ENCODE results near the gene BAAT.

The BAAT gene

DNA sequence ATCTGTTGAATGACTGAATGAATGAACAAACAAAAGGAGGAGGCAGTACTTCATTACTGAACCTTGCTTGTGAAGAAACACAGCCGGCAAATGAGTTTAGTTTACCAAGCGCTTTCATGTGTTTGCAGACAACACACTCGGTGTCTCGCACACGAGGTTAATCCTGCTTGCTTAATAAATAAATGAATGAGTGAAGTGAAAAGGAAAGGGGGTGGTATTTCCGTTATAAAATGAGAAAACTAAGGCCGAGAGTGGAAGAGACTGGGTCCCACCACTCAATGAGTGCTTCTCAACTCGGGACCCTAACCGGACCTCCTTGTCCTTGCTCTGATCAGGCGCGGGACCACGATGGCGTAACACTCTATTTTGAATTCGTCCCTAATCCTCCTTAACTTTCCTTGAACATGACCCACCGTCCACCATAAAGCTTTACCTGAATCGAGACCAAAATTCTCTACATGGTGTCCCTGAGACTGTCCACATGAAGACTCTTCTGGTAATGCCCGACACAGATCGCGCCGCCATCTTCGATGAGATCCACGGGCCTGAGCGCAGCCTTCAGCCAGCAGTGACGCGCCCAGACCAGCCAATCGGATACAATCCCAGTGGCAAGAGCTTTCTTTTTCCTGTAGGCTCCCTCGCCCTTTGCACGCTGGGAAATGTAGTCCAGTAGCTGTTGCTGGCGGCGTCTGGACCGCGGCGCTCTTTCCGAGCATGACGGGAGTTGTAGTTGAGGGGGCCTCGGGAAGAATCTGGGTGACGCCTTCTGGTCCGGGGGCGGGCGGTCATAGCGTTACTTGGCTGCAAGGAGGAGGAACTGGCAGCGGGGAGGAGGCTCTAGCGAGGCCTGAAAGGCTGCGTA, 13.5 kb upstream of the BAAT start, which contains the start of the genes MRPL50 and ZNF189:
TSS of gene MRPL50 (minus strand) at position 551 of the 862 bp plus-strand sequence. CDS start at position 525, 26 bp downstream.
TSS of gene ZNF189 (plus strand) at position 784 of the 862 bp plus-strand sequence. CDS start 306 bp downstream, outside the sequence.
- peak; percentile 97 for DNase-seq

DNA sequence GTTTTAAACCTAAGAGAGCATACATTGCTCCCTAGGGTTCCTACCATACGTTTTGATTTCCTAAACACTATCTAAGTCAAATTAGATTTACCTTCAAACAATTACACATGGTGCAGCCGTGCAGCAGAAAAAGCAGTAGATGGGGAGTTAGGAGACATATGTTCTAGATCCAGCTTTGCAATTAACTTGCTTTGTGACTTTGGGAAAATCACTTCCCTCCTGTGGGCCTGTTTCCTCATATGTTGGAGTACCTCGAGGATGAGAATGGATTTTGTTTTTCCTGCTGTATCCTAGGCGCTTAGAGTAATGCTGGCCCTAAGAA, 12.9 kb upstream of the BAAT start:
- no peak for DNase-seq

DNA sequence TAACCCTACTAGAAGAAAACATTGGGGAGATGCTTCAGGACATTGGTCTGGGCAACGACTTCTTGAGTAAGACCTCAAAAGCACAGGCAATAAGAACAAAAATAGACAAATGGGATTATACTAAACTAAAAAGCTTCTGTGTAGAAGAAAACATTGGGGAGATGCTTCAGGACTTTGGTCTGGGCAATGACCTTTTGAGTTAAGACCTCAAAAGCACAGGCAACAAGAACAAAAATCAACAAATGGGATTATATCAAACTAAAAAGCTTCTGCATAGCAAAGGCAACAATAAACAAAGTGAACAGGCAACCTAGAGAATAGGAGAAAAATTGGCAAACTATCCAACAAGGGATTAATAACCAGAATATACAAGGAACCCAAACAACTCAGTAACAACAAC, 9.9 kb upstream of the BAAT start:
- no peak for DNase-seq

DNA sequence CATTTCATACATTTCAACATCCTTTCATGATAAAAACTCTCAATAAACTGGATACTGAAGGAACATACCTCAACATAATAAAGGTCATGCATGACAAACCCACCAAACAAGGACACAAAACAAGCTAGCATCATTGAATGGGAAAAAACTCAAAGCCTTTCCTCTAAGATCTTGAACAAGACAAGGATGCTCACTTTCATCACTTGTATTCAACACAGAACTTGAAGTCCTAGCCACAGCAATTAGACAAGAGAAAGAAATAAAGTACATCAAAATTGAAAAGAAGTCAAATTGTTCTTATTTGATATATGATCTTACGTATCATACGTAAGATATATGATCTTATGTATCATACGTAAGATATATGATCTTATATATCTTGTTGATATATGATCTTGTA, 8.3 kb upstream of the BAAT start:
- no peak for DNase-seq

DNA sequence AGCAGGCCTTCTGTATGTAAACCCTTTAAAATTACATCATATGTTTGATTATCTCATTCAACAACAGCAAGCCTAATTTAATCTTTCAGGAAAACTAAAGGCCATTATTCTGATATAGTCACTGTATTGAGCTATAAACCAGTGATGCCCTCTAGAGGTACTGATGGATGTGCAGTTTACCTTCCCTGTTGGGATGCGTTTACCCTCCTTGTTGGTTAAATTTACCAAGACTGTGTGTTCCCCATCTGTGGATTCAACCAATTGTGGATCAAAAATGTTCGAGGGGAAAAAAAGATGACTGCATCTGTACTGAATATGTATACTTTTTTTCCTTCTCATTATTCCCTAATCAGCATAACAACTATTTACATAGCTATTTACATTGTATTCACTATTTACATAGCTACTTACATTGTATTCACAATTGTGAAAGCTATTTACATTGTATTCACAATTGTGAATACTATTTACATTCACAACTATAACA, 3.7 kb upstream of the BAAT start:
- DNase-seq, result peak; percentile 40

DNA sequence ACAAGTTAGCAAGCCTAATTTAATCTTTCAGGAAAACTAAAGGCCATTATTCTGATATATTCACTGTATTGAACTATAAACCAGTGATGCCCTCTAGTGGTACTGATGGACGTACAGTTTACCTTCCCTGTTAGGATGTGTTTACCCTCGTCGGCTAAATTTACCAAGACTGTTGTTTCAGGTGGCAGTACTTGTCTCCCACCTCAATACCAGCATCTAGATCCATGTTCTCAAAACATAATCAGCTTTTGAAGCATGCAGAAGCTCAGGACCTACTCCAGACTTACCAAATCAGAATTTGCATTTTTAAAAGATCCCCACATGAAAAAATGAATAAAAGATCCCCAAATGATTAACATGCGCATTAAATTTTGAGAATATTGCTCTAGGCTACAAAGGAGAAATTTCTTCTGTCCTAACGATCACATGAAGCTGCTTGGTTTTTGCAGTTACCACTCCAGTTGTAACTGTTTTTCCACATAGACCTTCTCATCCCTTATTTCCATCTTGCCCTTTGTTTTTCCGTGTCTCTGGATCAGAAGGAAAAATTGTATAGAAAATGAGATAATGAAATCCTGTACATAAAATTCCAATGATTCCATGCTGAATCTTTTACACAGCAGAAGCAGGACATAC, 3.2 kb upstream of the BAAT start:
- DNase-seq, result peak; percentile 79

DNA sequence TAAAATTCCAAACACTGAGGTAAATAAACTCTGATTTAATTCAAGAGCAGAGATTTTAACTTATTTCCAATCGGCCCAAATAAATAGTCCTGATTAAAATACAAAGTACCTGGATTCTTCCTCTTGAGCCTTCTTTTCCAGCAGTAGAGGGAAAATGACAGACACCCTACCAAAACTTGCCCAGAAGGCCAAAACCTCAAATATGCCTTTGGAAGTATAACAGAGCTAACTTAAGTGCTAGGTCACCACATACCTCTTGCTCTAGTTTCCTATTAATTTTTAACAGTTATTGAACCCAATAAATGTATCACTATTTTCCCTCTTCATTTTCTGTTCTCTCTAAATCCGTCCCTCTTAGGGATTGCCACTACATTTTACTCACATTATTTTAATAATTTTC, 1.4 kb downstream of the BAAT start:
- no peak for DNase-seq

DNA sequence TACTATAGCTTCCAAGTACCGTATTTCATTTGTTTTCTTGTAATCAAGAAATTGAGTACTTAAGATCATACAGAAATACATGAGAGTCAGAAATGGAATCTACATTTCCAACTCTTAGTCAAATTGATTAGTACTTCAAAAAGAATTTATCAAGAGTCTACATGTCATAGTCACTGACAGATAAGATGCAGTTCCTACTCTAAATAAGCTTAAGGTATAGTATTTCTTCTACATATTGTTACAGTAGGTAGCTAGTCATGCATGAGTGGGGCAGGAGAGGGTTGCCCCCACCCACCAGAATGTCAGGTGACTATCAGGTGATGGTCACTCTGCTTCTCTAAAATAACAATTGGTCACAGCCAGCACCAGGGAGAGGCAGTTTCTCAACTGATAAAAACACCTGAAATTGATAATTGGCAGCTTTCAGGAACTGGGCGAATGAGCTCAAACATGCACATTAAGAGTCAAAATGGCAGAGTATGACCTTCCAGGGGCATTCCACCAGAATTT, 2.9 kb downstream of the BAAT start:
- no peak for DNase-seq

DNA sequence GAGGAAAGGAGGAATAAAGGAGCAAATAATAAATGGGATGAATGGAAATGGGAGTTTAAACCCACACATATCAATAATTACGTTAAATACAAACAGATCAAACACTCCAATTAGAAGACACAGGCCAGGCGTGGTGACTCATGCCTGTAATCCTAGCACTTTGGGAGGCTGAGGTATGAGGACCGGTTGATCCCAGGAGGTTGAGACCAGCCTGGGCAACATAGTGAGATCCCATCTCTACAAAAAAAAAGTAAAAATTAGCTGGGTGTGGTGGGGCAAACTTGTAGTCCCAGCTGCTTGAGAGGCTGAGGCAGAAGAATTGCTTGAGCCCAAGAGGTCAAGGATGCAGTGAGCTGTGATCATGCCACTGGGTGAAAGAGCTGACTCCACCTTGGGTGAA, 3.7 kb downstream of the BAAT start:
- no peak for DNase-seq

DNA sequence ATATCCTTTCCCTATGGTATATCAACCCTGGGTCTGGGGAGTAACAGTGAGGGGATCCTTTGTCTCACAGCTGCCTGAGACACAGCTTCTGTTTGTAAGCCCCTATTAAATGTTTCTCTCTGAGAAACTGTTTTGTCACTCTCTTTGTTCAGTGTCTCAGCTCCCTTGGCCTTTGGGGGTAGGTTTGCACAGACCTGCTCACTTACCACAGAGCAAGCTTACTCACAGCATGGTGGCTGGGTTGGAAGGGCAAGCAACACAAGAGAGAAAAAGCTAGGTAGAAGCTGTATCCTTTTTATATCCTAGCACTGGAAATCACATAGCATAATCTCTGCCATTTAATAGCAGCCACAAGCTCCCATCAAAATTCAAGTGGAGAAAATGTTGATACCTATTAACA, 4.5 kb downstream of the BAAT start:
- DNase-seq, result no peak

DNA sequence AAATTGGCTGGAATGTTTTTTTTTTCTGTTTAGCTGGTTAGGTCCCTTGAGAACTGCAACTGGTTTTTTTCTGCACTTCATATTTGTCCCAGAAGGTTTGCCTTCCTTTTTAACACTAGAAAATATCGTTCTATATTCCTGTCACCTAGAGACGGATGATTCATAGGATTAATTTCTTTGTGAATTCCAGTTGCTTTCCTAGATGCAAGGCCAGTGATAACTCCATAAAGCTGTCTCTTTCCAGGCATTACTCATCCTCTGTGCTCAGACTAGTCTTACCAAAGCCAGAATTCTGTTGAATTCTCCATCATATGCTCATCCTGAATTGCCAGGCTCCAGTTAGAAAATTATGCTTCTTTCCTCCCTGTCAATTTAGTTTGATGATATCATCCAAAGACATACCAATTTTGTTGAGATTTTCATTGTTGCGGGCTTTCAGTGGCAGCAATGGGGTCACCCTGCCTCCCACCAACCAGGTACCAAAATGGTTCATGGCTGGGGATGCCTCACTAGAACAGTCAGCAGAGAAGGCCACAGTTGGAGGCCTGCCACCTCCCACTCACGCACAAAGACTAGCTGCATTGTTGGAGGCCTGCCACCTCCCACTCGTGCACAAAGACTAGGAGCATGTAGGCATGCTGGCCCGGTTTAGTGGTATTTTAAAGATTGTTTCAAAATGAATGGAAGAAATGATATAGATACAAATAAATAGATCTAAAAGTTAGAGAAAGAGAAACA, 8.5 kb downstream of the BAAT start:
- no peak for DNase-seq

DNA sequence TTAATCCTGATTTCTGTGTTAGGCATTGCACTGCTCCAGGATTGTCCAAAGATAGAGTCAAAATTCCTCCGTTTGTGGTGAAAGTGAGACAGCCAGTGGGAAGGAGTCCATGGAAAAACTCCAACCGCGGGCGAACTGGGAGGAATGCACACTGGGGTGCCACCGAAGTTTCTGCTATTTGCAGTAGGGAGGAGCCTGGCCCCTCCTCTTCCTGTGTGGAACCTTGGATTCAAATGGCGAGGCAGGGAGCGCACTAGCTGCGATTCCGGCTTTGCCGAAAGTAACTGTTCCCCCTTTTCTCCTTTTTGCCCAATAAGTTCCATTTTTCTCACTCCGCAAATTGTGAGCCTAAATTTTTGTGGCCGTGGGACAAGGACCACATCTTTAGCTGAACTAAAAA, 9.3 kb downstream of the BAAT start:
- DNase-seq, result no peak

DNA sequence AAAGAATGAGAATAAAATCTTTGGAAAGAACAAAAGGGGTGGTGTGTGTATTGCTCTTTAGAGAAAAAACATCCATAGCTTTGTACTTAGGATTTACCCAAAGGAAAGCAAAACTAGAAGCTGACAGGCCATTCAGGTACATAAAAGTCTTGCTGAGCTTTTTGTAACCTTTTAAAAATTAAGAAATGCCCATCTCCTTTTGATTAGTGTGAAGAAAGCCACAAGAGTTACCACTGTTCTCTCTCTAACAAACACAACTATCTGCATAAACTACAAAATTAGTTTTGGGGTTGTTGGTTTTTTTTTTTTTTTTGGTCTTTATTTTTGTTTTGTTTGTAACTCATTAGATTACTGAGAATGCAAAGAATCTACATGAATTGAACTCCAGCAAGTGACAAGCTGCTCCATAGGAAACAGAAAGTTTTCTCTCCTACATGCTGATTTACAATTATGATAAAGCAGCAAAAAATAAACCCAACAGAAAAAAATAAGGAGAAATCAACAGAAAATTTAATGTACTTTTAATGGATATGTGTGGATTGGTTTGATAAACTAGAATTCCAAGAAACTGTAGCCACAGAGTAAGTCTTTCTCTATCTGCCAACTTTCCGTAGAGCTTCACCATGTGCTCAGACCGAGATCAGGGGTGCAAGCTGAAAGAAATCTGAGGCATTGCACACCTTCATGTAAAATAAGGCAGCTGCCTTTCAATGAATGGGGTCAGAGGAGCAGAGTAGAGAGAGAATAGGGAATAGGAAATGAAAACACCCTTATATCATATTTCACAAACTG, 12.3 kb downstream of the BAAT start:
- DNase-seq, result no peak

DNA sequence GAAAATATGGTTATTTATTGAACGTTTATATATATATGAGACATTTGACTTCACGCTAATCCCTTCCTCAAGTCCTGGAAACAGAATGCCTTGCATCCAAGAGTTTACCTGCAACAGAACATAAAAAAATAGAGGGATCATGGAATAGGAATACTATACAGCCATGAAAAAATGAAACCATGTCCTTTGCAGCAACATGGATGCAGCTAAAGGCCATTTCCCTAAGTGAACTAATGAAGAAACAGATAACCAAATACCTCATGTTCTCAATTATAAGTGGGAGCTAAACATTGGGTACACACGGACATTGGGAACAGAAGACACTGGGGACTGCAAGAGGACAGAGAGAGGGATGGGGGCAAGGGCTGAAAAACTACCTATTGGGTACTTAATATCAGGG, 13.0 kb downstream of the BAAT start:
- no peak for DNase-seq

DNA sequence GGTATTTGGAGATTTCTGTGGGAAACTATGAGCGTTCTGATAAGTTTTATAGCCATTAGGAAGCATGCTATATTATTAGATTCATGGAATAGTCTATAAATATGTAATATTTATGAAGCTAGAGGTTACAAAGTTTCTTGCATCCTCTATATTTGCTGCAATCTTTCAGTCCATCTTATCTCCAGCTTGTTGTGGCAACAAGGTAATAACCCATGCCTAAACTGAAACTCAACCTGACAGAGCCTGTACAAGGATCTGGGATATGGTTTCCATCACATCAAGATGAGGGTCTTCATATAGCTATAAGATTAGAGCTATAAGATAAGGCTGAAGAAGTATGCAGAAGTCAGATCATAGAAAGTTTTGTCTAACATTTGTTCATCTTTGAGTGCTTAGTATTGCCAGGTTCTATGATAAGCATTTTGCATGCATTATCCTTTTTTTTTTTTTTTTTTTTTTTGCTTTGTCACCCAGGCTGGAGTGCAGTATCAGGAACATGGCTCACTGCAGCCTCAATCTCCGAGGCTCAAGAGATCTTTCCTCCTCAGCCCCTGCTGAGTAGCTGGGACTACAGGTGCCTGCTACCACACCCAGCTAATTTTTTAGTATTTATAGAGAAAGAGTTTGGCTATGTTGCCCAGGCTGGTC, 14.8 kb downstream of the BAAT start:
- no peak for DNase-seq

DNA sequence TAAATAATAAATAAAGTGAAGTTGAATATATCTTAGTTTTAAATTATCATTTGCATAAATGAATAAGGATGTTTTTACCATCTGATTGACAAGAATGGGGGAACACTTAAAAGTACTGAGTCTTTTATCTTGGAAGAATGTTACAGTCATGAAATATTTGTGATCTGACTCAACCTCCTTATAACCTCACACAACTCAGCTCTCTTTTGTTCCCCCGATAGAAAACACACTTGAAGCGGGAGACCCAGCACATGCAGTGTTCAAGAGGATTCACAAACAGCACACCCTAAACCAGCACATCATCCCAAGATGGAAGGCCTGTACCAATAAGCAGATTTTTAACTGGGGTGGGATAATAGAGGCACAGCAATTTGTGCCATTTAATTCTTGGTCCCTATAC, 15.5 kb downstream of the BAAT start:
- no peak for DNase-seq

DNA sequence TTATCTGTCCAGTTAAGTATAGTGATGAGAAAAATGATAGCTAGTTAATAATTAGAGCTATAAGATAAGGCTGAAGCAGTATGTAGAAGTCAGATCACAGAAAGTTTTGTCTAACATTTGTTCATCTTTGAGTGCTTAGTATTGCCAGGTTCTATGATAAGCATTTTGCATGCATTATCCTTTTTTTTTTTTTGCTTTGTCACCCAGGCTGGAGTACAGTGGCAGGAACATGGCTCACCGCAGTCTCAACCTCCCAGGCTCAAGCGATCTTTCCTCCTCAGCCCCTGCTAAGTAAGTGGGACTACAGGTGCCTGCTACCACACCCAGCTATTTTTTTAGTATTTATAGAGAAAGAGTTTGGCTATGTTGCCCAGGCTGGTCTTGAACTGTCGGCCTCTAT, 17.5 kb downstream of the BAAT start:
- DNase-seq, result no peak

DNA sequence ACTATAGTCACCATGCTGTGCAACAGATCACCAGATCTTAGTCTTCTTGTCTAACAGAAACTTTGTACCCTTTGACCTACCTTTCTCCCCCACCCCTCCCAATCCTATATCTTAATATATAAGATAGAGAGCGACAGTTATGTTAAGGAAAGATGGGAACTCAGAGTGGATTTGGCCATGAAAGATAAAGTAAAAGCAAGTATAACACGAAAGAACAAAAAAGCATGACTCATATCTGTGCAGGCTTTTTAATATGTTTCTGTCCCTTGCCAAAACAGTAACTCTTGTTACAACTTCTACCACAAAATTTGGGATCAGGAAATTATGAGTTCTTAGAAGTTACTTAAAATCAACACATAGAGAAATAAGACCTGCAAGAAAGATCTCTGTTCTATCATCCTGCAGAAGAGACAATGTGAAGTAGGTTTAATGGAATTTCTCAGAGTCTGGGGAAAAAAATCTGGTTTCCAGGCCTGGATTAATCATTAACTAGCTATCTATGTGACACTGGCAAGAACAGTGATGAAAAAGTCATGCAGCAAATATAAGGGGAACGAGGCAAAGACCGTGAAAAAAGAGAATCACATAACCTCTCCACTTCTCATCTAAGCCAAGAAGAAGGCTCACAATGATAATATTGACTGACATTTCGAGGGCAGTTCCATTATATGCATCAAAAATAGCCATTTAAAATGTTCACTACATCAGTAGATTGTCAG, 18.6 kb downstream of the BAAT start:
- DNase-seq, result no peak

DNA sequence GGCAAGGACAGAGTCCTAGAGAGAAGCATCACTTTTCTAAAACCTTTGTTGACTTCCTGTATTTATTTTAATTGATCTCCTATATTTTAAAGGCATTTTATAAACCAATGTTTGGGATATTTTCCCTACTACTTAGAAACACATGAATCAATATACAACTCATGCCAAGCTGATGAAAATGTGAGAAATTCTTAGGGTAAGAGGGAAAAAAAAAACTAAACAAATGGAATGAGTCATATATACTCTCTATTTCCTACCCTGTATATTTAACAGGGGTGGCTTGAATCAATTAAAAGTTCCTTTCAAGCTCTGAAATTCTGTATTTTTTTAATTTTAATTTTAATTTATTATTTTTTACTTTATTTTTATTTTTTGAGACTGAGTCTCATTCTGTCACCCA, 19.6 kb downstream of the BAAT start:
- DNase-seq, result no peak

DNA sequence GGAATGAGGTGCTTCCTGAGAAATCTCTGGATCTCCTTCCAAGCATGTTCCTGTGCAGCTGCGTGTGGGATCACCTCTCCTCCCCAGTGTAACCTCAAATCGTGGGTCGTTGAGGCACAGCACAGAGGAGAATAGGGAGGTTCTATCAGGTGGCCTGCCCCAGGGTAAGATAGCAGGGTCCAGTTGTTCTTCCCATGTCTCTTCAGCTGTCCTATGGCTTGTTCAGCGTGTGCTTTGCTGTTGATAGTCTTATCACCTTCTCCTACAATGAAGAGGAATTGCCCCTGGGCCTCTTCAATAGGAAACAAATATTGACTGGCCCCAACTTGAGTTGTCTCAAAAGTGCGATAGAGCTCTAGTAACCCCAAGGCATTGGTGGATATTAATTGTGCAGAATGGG, 22.4 kb downstream of the BAAT start:
- no peak for DNase-seq

DNA sequence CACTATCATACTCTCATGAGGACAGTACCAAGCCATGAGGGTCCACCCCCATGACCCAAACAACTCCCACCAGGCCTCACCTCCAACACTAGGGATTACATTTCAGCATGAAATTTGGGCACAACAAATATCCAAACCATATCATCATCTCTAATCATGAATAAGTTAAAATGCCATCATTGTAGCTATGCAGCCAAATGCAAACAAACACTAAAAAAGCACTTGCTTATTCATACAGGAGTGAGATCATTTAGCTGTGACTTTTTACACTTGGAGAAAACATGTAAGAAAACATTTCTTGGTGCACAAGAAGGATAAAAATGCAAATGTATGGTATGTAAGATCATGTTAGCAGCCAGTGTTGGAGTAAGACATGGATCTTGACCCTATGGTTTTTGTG, 24.2 kb downstream of the BAAT start:
- DNase-seq, result no peak

All from NCI-H1105 treated with DMSO at 0.1 percent for 48 hours (cell line).